Pulmonary artery endothelial cell (primary cell): ENCODE measurements around the gene RRAGC. TPM values are rescaled to one million over a fixed set of nuclear protein-coding genes. Genes with fewer than 3 reads are reported as not detected.

ENCODE experiments used
- DNase-seq: peaks from one replicate; pipeline ENCODE4 v3.0.0-alpha.2; 2011; ENCODE audit warnings: low read depth, low spot score
- total RNA-seq: library from RNA; depleted of rRNA; stranded (reverse); fragments of >200 nt; gene quantifications from 2 replicates; pipeline ENCODE4 v1.2.3, GENCODE V29; 2014

The RRAGC gene, protein sequence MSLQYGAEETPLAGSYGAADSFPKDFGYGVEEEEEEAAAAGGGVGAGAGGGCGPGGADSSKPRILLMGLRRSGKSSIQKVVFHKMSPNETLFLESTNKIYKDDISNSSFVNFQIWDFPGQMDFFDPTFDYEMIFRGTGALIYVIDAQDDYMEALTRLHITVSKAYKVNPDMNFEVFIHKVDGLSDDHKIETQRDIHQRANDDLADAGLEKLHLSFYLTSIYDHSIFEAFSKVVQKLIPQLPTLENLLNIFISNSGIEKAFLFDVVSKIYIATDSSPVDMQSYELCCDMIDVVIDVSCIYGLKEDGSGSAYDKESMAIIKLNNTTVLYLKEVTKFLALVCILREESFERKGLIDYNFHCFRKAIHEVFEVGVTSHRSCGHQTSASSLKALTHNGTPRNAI
- 17.1 and 20.2 TPM in 2 replicates for total RNA-seq

GRCh38 chr1:38859561-38860453, at the start of gene RRAGC:
RRAGC (minus strand) TSS chr1:38859772; CDS start chr1:38859646, 126 bp downstream.
- peak; percentile 91 for DNase-seq

- DNase-seq, result no peak
Measured at GRCh38 chr1:38908821-38909220, 49.2 kb upstream of the RRAGC start.

- no peak for DNase-seq
Measured at GRCh38 chr1:38905985-38906384, 46.4 kb upstream of the RRAGC start.

DNA sequence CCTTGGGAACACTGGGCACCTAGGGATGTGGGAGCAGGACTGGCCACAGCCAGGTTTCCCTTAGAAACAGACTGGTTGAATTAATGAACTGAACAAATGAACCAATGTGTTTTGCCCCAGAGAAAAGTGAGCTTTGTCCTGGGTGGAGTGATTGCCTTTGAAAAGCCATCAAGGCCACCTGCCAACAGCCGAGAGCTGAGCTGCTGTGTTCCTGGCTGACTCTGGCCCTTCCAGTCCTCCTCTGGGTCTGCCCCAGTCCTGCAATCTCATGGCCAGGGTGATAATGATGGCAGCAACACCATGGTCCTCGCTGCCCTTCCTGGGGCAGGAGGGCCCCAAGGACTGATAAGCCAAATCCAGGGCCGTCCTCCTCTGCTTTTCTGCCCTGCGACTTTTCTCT, 40.0 kb upstream of the RRAGC start:
- no peak for DNase-seq

DNA sequence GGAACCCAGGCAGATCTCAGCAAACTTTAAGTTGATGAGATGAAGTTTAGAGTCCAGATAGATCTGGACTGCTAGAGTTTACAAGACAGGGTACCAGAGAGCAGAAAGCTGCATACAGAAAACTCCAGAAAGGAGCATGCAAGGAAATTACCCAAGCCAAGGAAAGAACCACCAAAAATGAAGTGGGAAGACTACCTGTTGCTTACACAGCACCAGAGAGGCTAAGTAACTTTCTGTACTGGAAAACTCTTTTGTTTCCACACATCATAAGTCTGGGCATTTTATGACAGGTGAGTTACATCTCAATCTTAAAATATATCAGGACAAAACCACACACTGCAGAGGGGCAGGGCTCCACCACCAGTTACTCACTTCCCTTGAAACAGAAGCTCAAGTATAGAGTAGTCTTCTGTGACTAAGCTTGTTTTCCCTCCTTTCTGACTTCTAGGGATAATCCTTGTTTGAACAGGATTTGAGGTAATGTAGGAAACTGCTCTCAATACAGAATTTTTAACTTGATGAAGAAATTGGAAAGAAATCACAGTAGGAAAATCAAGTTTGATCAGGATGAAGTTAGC, 39.2 kb upstream of the RRAGC start:
- DNase-seq, result no peak

- no peak for DNase-seq
Measured at GRCh38 chr1:38896169-38896568, 36.6 kb upstream of the RRAGC start.

DNA sequence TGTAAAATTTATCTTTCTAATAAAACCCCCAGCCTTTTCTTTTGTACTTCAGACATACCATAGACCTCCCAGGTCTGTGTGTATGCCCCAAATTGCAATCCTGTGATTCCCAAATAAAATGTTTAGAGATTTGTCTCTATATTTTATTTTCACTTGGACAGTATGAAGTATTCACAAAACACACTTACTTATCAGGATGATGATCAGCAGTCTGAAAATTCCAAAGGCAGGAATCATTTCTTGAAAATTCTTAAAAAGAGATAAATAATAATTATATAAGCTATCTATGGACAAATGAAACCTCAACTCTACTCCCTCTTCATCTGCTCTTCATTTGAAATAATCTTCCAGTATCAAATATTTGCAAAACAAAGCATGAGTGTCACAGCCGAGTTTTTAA, 33.4 kb upstream of the RRAGC start:
- no peak for DNase-seq

DNA sequence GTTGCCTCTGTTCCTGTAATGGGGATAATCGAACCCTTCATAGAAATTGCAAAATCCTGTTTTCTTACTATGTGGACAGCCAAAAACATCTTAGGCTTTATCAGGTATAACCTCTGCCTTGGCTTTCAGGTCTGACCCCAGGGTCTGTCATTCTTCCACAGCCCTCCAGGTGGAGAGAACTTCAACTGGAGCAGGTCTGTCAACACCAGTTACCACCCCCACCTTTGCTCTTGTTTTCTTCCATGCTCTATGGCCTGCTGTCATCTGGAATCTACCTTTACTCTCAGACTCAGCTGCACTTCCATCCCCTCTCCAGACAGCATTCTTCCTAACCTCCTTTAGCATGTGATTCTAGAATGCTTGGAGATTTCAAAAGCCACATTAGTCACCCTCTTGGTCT, 32.2 kb upstream of the RRAGC start:
- DNase-seq, result no peak

- DNase-seq, result no peak
Measured at GRCh38 chr1:38889589-38889988, 30.0 kb upstream of the RRAGC start.

DNA sequence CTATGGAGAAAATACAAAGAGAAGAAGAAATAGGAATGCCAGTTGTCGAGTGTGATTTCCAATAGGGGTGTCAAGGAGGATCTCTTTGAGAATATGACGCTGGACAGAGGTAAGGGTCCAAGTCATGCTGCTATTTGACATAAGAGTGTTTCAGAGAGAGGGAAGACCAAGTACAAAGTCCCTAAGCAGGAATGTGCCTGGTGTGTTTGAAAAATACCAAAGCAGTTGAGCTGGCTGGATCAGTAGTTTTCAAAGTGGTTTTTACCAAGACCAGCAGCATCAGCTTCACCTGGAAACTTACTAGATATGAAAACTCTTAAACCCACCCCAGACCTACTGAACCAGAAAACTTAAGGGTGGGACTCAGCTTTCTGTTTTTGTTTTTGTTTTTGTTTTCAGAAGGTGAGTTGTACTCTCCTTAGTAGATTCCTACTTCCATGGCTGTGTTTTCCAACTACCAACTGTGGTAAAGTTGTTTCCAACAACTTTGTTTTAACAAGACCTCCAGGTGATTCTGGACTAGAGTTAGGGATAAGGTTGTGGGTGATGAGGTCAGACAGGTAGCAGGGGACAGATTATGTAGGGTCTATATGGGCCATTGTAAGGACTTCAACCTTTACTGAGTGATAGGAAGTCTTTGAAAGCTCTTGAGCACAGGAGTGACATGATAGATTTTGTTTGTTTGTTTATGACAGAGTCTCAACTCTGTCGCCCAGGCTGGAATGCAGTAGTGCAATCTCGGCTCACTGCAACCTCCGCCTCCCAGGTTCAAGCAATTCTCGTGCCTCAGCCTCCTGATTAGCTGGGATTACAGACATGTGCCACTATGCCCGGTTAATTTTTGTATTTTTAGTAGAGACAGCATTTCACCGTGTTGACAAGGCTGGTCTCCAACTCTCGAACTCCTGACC, 29.1 kb upstream of the RRAGC start:
- no peak for DNase-seq

DNA sequence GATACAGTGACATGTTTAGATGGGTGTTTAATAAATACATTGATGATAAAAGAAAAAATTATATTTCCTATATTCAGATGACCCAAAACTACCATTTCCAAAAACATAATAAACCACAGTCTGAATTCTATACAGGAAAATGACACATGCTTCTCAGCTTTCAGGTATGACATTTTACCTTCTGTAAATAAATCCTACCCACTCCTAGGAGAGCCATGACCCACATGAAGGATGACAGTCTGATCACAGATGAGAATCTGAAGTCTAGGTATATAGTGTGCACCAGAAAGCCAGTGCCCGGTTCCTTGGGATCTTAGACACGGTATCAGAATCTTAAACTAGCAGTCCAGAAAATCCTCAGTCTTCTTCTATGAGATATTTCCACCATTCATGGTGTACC, 25.5 kb upstream of the RRAGC start:
- no peak for DNase-seq

GRCh38 chr1:38881487-38881886, 21.9 kb upstream of the RRAGC start, which contains the start of gene GJA9:
GJA9 (minus strand) TSS chr1:38881587; CDS start chr1:38876098, 5,489 bp downstream.
- DNase-seq, result no peak

DNA sequence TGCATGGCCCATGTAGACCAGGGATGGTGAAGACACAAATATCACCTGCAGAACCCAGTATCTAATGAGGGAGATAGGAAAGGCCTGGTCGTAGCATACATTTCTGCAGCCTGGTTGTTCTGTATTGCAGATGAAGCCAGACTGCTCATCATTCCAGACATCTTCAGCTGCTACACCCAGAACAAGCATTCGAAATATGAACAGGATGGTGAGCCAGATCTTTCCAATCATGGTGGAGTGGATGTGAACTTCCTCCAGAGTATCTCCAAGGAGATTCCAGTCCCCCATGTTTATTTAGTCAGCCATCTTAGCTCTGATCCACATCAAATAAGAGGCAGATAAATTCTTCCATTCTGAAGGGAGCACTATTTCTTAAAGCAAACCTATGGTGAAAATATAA, 16.2 kb upstream of the RRAGC start:
- DNase-seq, result no peak

- DNase-seq, result peak; percentile 80
Measured at GRCh38 chr1:38873027-38873969, 13.7 kb upstream of the RRAGC start, which contains the start of gene MYCBP. MYCBP (minus strand) TSS chr1:38873348; CDS start chr1:38873305, 43 bp downstream.

GRCh38 chr1:38872401-38873026, 12.9 kb upstream of the RRAGC start:
- no peak for DNase-seq

DNA sequence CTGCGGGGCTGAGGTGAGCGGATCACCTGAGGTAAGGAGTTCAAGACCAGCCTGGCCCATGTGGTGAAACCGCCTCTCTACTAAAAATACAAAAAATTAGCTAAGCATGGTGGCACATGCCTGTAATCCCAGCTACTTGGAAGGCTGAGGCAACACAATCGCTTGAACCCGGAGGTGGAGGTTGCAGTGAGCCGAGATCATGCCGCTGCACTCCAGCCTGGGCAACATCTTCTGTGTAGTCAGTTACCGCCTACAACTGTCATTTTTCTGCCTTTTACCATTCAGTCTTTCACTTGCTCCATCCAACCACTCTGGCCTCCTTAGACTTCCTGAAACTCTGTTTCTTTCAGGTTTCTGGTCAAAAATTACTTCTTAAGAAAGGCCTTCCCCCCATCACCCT, 11.4 kb upstream of the RRAGC start:
- DNase-seq, result no peak

DNA sequence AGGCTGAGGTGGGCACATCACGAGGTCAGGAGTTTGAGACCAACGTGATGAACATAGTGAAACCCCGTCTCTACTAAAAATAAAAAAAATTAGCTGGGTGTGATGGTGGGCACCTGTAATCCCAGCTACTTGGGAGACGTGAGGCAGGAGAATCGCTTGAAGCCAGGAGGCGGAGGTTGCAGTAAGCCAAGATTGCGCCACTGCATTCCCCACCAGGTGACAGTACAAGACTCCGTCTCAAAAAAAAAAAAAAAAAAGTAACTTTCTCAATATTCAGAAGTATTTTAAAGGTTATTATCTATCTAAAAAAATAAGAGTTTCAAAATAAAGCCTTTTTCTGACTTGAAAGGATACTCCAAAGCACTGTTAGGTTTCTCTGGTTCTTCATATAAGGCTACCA, 7.6 kb upstream of the RRAGC start:
- DNase-seq, result no peak

GRCh38 chr1:38865112-38865715, 5.6 kb upstream of the RRAGC start:
- no peak for DNase-seq

- no peak for DNase-seq
Measured at GRCh38 chr1:38860454-38860795, 853 bp upstream of the RRAGC start.
